KMS-11 (cell line): ENCODE measurements around the gene SLC19A2.
"Not testable (repeated sequence)": the region's sequence is repeated elsewhere in the genome, so short reads cannot be mapped to it uniquely, and the experiment has no call there.

ENCODE experiments used
- H2AFZ ChIP-seq: fragments of 200-600 bp; sonication (generic); 2 replicates; pipeline ENCODE4 v1.6.1; 2016; ENCODE audit warnings: antibody characterized with exemption, mixed run types, low read depth
- H3K27ac ChIP-seq: fragments of 200-600 bp; sonication (generic); 2 replicates; pipeline ENCODE4 v1.6.1; 2016; ENCODE audit warnings: mild to moderate bottlenecking, mixed run types
- H3K27me3 ChIP-seq: fragments of 200-600 bp; sonication (generic); 2 replicates; pipeline ENCODE4 v1.6.1; 2017; ENCODE audit warnings: mild to moderate bottlenecking, low read depth, mixed run types, moderate library complexity; ENCODE audit not compliant: insufficient read depth
- H3K36me3 ChIP-seq: fragments of 200-600 bp; sonication (generic); 2 replicates; pipeline ENCODE4 v1.6.1; 2017; ENCODE audit warnings: mild to moderate bottlenecking, mixed run types; ENCODE audit not compliant: insufficient read depth
- H3K4me1 ChIP-seq: fragments of 200-600 bp; sonication (generic); 2 replicates; pipeline ENCODE4 v1.6.1; 2016; ENCODE audit warnings: mild to moderate bottlenecking, low read depth, mixed run types; ENCODE audit not compliant: poor library complexity, severe bottlenecking
- H3K4me2 ChIP-seq: fragments of 200-600 bp; sonication (generic); 2 replicates; pipeline ENCODE4 v1.7.0; 2016; ENCODE audit warnings: mild to moderate bottlenecking, mixed run types
- H3K4me3 ChIP-seq: fragments of 200-600 bp; sonication (generic); IDR thresholded peaks from 2 replicates; pipeline ENCODE4 v1.6.1; 2017; ENCODE audit warnings: low read depth, low read length, mixed read lengths; ENCODE audit not compliant: insufficient read depth
- H3K79me2 ChIP-seq: fragments of 200-600 bp; sonication (generic); 2 replicates; pipeline ENCODE4 v1.6.1; 2016; ENCODE audit warnings: low read depth, mixed run types; ENCODE audit not compliant: insufficient read depth
- H3K9ac ChIP-seq: fragments of 200-600 bp; sonication (generic); 2 replicates; pipeline ENCODE4 v1.6.1; 2016; ENCODE audit warnings: mild to moderate bottlenecking, mixed run types
- H4K20me1 ChIP-seq: fragments of 200-600 bp; sonication (generic); 2 replicates; pipeline ENCODE4 v1.6.1; 2016; ENCODE audit warnings: mild to moderate bottlenecking, mixed run types; ENCODE audit not compliant: insufficient read depth
- CTCF ChIP-seq: fragments of 200-600 bp; sonication (generic); conservative IDR thresholded peaks from 2 replicates; pipeline ENCODE4 v1.6.1; 2017; ENCODE audit warnings: low read depth, mild to moderate bottlenecking, antibody characterized with exemption, low read length, moderate library complexity, mixed read lengths

Gene SLC19A2

GRCh38 chr1:169485431-169486280, at the start of gene SLC19A2:
SLC19A2 (minus strand) TSS chr1:169485944; CDS start chr1:169485766, 178 bp downstream.
- TF ChIP-seq CTCF, result no peak
- Histone ChIP-seq H3K79me2 (peaks cover 9% of the 10 kb centered on the region; the same call in 1 of the 2 replicates), H3K9ac (peak within 1 kb of the TSS; percentile 73), H3K27ac (peak within 1 kb of the TSS; percentile 48), H3K36me3 (no peaks in the 10 kb centered on the region), H3K4me2 (peak within 1 kb of the TSS; percentile 62), H3K4me1 (peaks cover 26% of the 10 kb centered on the region), H3K4me3 (peak within 1 kb of the TSS; percentile 79), H2AFZ (peak within 1 kb of the TSS; percentile 96), H4K20me1 (no peaks in the 10 kb centered on the region), H3K27me3 (no peaks in the 10 kb centered on the region)

GRCh38 chr1:169534653-169535052, 48.9 kb upstream of the SLC19A2 start:
- H3K4me1 ChIP-seq, result peaks cover 1% of the 10 kb centered on the region
- no peaks in the 10 kb centered on the region for H3K79me2 ChIP-seq
- no peak overlapping the region for H3K9ac ChIP-seq
- no peak for TF ChIP-seq CTCF
- H3K4me3 ChIP-seq, result no peak overlapping the region
- no peaks in the 10 kb centered on the region for H3K36me3 ChIP-seq
- H2AFZ ChIP-seq, result no peak overlapping the region
- H4K20me1 ChIP-seq, result no peaks in the 10 kb centered on the region
- H3K27me3 ChIP-seq, result no peaks in the 10 kb centered on the region
- no peak overlapping the region for H3K27ac ChIP-seq
- no peak overlapping the region for H3K4me2 ChIP-seq

GRCh38 chr1:169533528-169534190, 47.9 kb upstream of the SLC19A2 start:
- not testable (repeated sequence) for H3K9ac ChIP-seq, H3K4me3 ChIP-seq, H3K4me2 ChIP-seq, H3K79me2 ChIP-seq, H4K20me1 ChIP-seq, H3K27me3 ChIP-seq, H2AFZ ChIP-seq, H3K27ac ChIP-seq, H3K36me3 ChIP-seq
- H3K4me1 ChIP-seq, result peaks cover 11% of the 10 kb centered on the region

GRCh38 chr1:169530448-169530847, 44.7 kb upstream of the SLC19A2 start:
- no peak overlapping the region for H2AFZ ChIP-seq
- no peak for TF ChIP-seq CTCF
- H3K27me3 ChIP-seq, result no peaks in the 10 kb centered on the region
- no peaks in the 10 kb centered on the region for H4K20me1 ChIP-seq
- peaks cover 18% of the 10 kb centered on the region for H3K4me1 ChIP-seq
- no peak overlapping the region for H3K4me2 ChIP-seq
- no peak overlapping the region for H3K4me3 ChIP-seq
- H3K27ac ChIP-seq, result no peak overlapping the region
- H3K79me2 ChIP-seq, result no peaks in the 10 kb centered on the region
- no peak overlapping the region for H3K9ac ChIP-seq
- H3K36me3 ChIP-seq, result no peaks in the 10 kb centered on the region
